HG02840 (cell line): Measurements from ENCODE around the gene LTN1.
"Not testable (repeated sequence)": the region's sequence is repeated elsewhere in the genome, so short reads cannot be mapped to it uniquely, and the experiment has no call there.

Experiments used
- ATAC-seq: cut with Tn5 transposase; IDR thresholded peaks from one replicate; pipeline ENCODE4 v1.9.1; 2021; ENCODE audit warnings: mild to moderate bottlenecking, moderate library complexity, moderate number of reproducible peaks; ENCODE audit not compliant: unreplicated experiment, low FRiP score

Gene LTN1

GRCh38 chr21:28991861-28992525 lies 684 bp downstream of the LTN1 start:
- ATAC-seq, result peak; percentile 3

- ATAC-seq, result not testable (repeated sequence)
Observed at GRCh38 chr21:28988146-28988545, 4.5 kb downstream of the LTN1 start.

GRCh38 chr21:28986677-28987076 lies 6.0 kb downstream of the LTN1 start:
- ATAC-seq, result no peak

- no peak for ATAC-seq
Observed at GRCh38 chr21:28982637-28983036, 10.0 kb downstream of the LTN1 start.

GRCh38 chr21:28979092-28979491 lies 13.6 kb downstream of the LTN1 start:
- no peak for ATAC-seq

GRCh38 chr21:28975397-28975796 lies 17.3 kb downstream of the LTN1 start:
- no peak for ATAC-seq

GRCh38 chr21:28974531-28975227 lies 18.0 kb downstream of the LTN1 start:
- no peak for ATAC-seq

GRCh38 chr21:28972398-28972797 lies 20.3 kb downstream of the LTN1 start:
- no peak for ATAC-seq

- no peak for ATAC-seq
Observed at GRCh38 chr21:28971171-28971570, 21.5 kb downstream of the LTN1 start.

GRCh38 chr21:28963831-28964230 lies 28.8 kb downstream of the LTN1 start:
- ATAC-seq, result no peak

- no peak for ATAC-seq
Observed at GRCh38 chr21:28962465-28962864, 30.2 kb downstream of the LTN1 start.

GRCh38 chr21:28961927-28962326 lies 30.8 kb downstream of the LTN1 start:
- ATAC-seq, result no peak

GRCh38 chr21:28960245-28960644 lies 32.4 kb downstream of the LTN1 start:
- ATAC-seq, result no peak

- no peak for ATAC-seq
Observed at GRCh38 chr21:28959367-28960099, 33.1 kb downstream of the LTN1 start.

- no peak for ATAC-seq
Observed at GRCh38 chr21:28953247-28953646, 39.4 kb downstream of the LTN1 start.

GRCh38 chr21:28952686-28953085 lies 40.0 kb downstream of the LTN1 start:
- no peak for ATAC-seq

- ATAC-seq, result no peak
Observed at GRCh38 chr21:28949318-28949717, 43.4 kb downstream of the LTN1 start.

GRCh38 chr21:28944296-28944695 lies 48.4 kb downstream of the LTN1 start:
- no peak for ATAC-seq

- no peak for ATAC-seq
Observed at GRCh38 chr21:28943631-28944030, 49.0 kb downstream of the LTN1 start.

- ATAC-seq, result no peak
Observed at GRCh38 chr21:28938726-28939125, 54.0 kb downstream of the LTN1 start.

- ATAC-seq, result no peak
Observed at GRCh38 chr21:28937737-28938136, 54.9 kb downstream of the LTN1 start.

- ATAC-seq, result no peak
Observed at GRCh38 chr21:28936721-28937120, 56.0 kb downstream of the LTN1 start.
